Fibroblast of skin of back (primary cell): ENCODE measurements around the gene NSMF.

ENCODE experiments used
- DNase-seq: peaks from one replicate; pipeline ENCODE4 v3.0.0-alpha.2; 2013

NSMF gene

GRCh38 chr9:137446851-137447471, 12.2 kb downstream of the NSMF start:
- DNase-seq = peak; percentile 40

GRCh38 chr9:137445930-137446431, 13.2 kb downstream of the NSMF start:
- DNase-seq = no peak

GRCh38 chr9:137445275-137445807, 13.8 kb downstream of the NSMF start:
- peak; percentile 77 for DNase-seq

GRCh38 chr9:137444106-137444790, 14.9 kb downstream of the NSMF start:
- no peak for DNase-seq

- DNase-seq = no peak
Observed at GRCh38 chr9:137441935-137442321, 17.2 kb downstream of the NSMF start.

- no peak for DNase-seq
Observed at GRCh38 chr9:137441289-137441934, 17.7 kb downstream of the NSMF start, which contains the start of gene ENTPD8. ENTPD8 (minus strand) TSS chr9:137441357; CDS start chr9:137438285, 3,072 bp downstream.

GRCh38 chr9:137439158-137439714, 19.9 kb downstream of the NSMF start:
- DNase-seq = no peak

GRCh38 chr9:137438591-137439157, 20.5 kb downstream of the NSMF start:
- DNase-seq = no peak

GRCh38 chr9:137437691-137438590, 21.2 kb downstream of the NSMF start:
- DNase-seq = no peak

GRCh38 chr9:137436761-137437600, 22.2 kb downstream of the NSMF start:
- DNase-seq = no peak

GRCh38 chr9:137435980-137436760, 23.0 kb downstream of the NSMF start:
- peak; percentile 43 for DNase-seq

GRCh38 chr9:137435381-137435891, 23.7 kb downstream of the NSMF start:
- no peak for DNase-seq

- no peak for DNase-seq
Observed at GRCh38 chr9:137434498-137435380, 24.4 kb downstream of the NSMF start.

GRCh38 chr9:137433916-137434431, 25.2 kb downstream of the NSMF start:
- DNase-seq = no peak

- DNase-seq = no peak
Observed at GRCh38 chr9:137433349-137433915, 25.7 kb downstream of the NSMF start.

- DNase-seq = no peak
Observed at GRCh38 chr9:137432687-137433348, 26.3 kb downstream of the NSMF start.

- DNase-seq = no peak
Observed at GRCh38 chr9:137431416-137431931, 27.7 kb downstream of the NSMF start.
